Cardiac muscle cell (in vitro differentiated cells and primary cell): ENCODE results near the gene RFNG. TPM values are rescaled to one million over a fixed set of nuclear protein-coding genes. Genes with fewer than 3 reads are reported as not detected.

Source experiments
- DNase-seq, 2 donors: peaks; one replicate each; pipeline versions ENCODE4 v3.0.0 to v3.0.0-alpha.2; 2010 to 2017; ENCODE audit warnings: low read depth in 1 of 2, low spot score in 1 of 2
- H3K27ac ChIP-seq: fragments of 200-600 bp; sonication (generic); 2 replicates; pipeline ENCODE4 v1.5.1; 2016
- H3K27me3 ChIP-seq: fragments of 200-600 bp; sonication (generic); 2 replicates; pipeline ENCODE4 v1.6.0; 2016; ENCODE audit warnings: control low read depth
- H3K36me3 ChIP-seq: fragments of 200-600 bp; sonication (generic); 2 replicates; pipeline ENCODE4 v1.5.1; 2016; ENCODE audit warnings: control low read depth
- H3K4me1 ChIP-seq: fragments of 200-600 bp; sonication (generic); 2 replicates; pipeline ENCODE4 v1.8.1; 2017; ENCODE audit warnings: low read depth, mild to moderate bottlenecking, mixed run types
- H3K4me3 ChIP-seq: fragments of 200-600 bp; sonication (generic); 2 replicates; pipeline ENCODE4 v1.5.1; 2016; ENCODE audit warnings: mild to moderate bottlenecking
- H3K9me3 ChIP-seq: fragments of 200-600 bp; sonication (generic); 2 replicates; pipeline ENCODE4 v1.5.1; 2017; ENCODE audit warnings: low read depth, mild to moderate bottlenecking, control low read depth
- polyA plus RNA-seq: library from polyadenylated mRNA; unstranded; fragments of >200 nt; fragmentation: Nextera tagmentation; extraction: Ambion mirVana; gene quantifications from 2 replicates; pipeline ENCODE4 v1.2.1, GENCODE V29; 2016
- total RNA-seq: library from RNA; depleted of rRNA; stranded (reverse); fragments of >200 nt; gene quantifications from 2 replicates; pipeline ENCODE4 v1.2.3, GENCODE V29; 2016
- TF ChIP-seq, protein P1 (sequence below): IDR thresholded peaks from 2 replicates; pipeline ENCODE4 v1.5.1; 2012; ENCODE audit warnings: low read depth, mild to moderate bottlenecking, low read length

RFNG gene
- total and polyA plus RNA-seq, 2 experiments from 2014 or later = 94.6 to 98.3 TPM

- Histone ChIP-seq H3K27ac (no peak overlapping the region), H3K27me3 (no peaks in the 10 kb centered on the region), H3K36me3 (peaks cover 90% of the 10 kb centered on the region), H3K4me1 (no peaks in the 10 kb centered on the region), H3K9me3 (no peaks in the 10 kb centered on the region), H3K4me3 (no peak overlapping the region)
- TF ChIP-seq, protein P1, sequence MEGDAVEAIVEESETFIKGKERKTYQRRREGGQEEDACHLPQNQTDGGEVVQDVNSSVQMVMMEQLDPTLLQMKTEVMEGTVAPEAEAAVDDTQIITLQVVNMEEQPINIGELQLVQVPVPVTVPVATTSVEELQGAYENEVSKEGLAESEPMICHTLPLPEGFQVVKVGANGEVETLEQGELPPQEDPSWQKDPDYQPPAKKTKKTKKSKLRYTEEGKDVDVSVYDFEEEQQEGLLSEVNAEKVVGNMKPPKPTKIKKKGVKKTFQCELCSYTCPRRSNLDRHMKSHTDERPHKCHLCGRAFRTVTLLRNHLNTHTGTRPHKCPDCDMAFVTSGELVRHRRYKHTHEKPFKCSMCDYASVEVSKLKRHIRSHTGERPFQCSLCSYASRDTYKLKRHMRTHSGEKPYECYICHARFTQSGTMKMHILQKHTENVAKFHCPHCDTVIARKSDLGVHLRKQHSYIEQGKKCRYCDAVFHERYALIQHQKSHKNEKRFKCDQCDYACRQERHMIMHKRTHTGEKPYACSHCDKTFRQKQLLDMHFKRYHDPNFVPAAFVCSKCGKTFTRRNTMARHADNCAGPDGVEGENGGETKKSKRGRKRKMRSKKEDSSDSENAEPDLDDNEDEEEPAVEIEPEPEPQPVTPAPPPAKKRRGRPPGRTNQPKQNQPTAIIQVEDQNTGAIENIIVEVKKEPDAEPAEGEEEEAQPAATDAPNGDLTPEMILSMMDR = no peak
- no peak for DNase-seq
These were observed 35.6 kb upstream of the RFNG start for GRCh38 chr17:82086941-82087906.

GRCh38 chr17:82085931-82086764, 34.5 kb upstream of the RFNG start:
- no peak overlapping the region for H3K27ac ChIP-seq
- no peaks in the 10 kb centered on the region for H3K27me3 ChIP-seq
- no peaks in the 10 kb centered on the region for H3K4me1 ChIP-seq
- DNase-seq = no peak
- H3K4me3 ChIP-seq = no peak overlapping the region
- H3K36me3 ChIP-seq = peaks cover 85% of the 10 kb centered on the region
- H3K9me3 ChIP-seq = no peaks in the 10 kb centered on the region
- TF ChIP-seq, protein P1 = no peak

DNA sequence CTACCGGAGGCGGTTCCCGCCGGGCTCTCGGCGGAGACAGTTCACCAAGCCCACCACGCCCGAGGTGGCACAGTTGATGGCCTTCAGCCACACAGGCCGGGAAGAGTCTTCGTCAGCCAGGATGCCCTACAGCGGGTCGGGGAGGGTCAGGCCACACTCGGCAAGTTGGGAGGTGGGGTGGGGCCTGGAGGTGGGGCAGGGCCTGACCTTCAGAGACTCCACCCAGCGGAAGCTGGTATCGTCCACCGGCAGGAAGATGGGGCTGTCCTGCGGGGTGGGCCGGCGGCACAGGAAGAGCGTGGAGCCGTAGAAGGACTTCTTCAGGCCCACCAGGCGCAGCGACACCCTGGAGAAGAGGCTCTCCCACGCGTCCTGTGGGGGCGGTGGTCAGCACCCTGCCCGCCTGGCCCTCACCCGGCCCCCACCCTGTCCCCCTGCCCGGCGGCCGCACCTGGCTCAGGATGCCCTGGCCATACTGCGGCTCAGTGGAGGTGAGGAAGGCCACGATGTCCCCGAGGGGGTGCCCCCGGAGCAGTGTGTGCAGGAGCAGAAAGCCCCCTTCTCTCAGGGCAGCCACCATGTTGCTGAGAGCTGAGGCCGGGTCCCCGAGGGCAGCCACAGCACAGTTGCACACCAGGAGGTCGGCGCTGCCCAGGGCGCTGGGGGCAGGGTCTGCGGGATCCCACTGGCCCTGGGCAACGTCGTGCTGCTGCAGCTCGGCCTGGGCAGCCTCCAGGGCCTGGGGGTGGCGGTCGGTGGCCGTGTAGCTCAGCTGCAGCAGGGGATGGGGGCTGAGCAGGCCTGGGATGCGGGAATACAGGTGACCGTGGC, 33.6 kb upstream of the RFNG start:
- Histone ChIP-seq H3K4me1 (no peaks in the 10 kb centered on the region), H3K36me3 (peaks cover 87% of the 10 kb centered on the region), H3K27ac (no peak overlapping the region), H3K27me3 (no peaks in the 10 kb centered on the region), H3K4me3 (no peak overlapping the region), H3K9me3 (no peaks in the 10 kb centered on the region)
- DNase-seq = no peak
- TF ChIP-seq, protein P1 = no peak

DNA sequence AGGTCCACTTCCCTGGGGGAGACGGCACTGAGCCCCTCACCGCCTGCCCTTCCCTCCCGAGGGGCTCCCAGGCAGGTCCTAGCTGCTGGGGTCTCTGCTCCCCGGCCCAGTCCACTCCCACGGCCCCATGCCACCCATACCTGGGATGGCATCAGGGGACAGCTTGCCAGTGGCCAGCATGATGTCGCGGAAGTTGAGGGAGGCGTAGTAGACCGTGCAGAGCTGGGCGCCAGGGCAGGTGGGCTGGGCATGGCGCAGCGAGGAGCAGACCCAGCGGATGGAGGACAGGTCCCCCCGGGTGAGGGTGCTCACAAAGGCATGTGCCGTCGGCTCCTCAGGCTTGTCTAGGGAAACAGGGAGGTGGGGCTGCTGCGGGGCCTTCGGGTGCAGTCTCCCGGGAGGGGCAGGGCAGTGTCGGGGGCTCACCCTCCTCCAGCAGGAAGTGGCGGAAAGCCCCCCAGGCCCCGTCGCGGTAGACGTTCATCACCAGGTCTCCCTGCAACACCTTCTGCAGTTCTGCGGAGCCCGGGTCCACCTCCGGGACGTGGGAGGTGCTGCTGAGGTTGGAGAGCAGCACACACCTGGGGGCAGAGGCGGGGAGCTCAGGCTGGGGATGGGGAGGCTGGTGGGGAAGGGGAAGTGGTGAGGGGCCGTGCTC, 32.9 kb upstream of the RFNG start:
- TF ChIP-seq, protein P1 = no peak
- Histone ChIP-seq H3K27ac (no peak overlapping the region), H3K36me3 (peaks cover 87% of the 10 kb centered on the region), H3K4me3 (no peak overlapping the region), H3K9me3 (no peaks in the 10 kb centered on the region), H3K4me1 (no peaks in the 10 kb centered on the region), H3K27me3 (no peaks in the 10 kb centered on the region)
- no peak for DNase-seq
